Loucy (cell line): Measurements from ENCODE around the gene MYO10.

Experiments
- EZH2phosphoT487 ChIP-seq: fragments of 200-600 bp; IDR thresholded peaks from 2 replicates; pipeline ENCODE4 v1.6.1; 2018; ENCODE audit warnings: antibody characterized with exemption, mild to moderate bottlenecking, moderate library complexity, borderline replicate concordance
- TF ChIP-seq, protein P1 (sequence below): fragments of 200-600 bp; sonication (generic); conservative IDR thresholded peaks from 2 replicates; pipeline ENCODE4 v1.5.1; 2014; ENCODE audit warnings: mild to moderate bottlenecking, antibody characterized with exemption, low read length

DNA sequence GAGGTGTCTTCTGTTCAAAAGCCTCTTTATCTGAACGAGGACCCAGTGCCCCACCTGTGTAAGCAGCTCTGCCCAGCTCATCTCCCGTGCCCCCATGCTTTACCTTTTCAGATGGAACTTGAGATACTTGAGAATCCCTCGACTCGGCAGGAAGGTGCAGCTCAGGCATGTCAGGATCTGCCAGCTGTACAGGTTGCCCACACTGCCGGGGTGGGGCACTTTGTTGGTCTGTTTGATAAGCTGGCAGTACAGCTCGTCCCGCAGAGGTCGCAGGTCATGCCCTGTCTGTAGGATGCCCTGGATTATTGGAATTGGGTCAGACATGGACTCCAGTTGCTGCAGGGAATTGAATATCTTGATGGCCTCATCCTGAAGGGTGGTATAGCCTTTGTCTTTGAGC is 261.3 kb downstream of the MYO10 start:
- TF ChIP-seq, protein P1, sequence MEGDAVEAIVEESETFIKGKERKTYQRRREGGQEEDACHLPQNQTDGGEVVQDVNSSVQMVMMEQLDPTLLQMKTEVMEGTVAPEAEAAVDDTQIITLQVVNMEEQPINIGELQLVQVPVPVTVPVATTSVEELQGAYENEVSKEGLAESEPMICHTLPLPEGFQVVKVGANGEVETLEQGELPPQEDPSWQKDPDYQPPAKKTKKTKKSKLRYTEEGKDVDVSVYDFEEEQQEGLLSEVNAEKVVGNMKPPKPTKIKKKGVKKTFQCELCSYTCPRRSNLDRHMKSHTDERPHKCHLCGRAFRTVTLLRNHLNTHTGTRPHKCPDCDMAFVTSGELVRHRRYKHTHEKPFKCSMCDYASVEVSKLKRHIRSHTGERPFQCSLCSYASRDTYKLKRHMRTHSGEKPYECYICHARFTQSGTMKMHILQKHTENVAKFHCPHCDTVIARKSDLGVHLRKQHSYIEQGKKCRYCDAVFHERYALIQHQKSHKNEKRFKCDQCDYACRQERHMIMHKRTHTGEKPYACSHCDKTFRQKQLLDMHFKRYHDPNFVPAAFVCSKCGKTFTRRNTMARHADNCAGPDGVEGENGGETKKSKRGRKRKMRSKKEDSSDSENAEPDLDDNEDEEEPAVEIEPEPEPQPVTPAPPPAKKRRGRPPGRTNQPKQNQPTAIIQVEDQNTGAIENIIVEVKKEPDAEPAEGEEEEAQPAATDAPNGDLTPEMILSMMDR: no peak
- no peak for TF ChIP-seq EZH2phosphoT487
